HG03060 (cell line): ENCODE measurements around the gene DPP3.
"Not testable (repeated sequence)": the region's sequence is repeated elsewhere in the genome, so short reads cannot be mapped to it uniquely, and the experiment has no call there.

ENCODE experiments used
- ATAC-seq: cut with Tn5 transposase; IDR thresholded peaks from one replicate; pipeline ENCODE4 v1.9.1; 2021; ENCODE audit warnings: low read depth, moderate number of reproducible peaks; ENCODE audit not compliant: unreplicated experiment

The DPP3 gene

GRCh38 chr11:66529069-66529468 lies 48.8 kb downstream of the DPP3 start:
- ATAC-seq, result no peak

- ATAC-seq, result no peak
Measured at GRCh38 chr11:66529655-66530054, 49.4 kb downstream of the DPP3 start.

GRCh38 chr11:66530927-66531709 lies 50.9 kb downstream of the DPP3 start:
- no peak for ATAC-seq

GRCh38 chr11:66531841-66532240 lies 51.6 kb downstream of the DPP3 start:
- no peak for ATAC-seq

GRCh38 chr11:66532784-66533183 lies 52.5 kb downstream of the DPP3 start:
- ATAC-seq, result no peak

GRCh38 chr11:66539170-66539869 lies 59.1 kb downstream of the DPP3 start:
- no peak for ATAC-seq

GRCh38 chr11:66539870-66540213 lies 59.6 kb downstream of the DPP3 start:
- no peak for ATAC-seq

- ATAC-seq, result not testable (repeated sequence)
Measured at GRCh38 chr11:66540598-66540997, 60.4 kb downstream of the DPP3 start.

- ATAC-seq, result no peak
Measured at GRCh38 chr11:66541892-66542291, 61.7 kb downstream of the DPP3 start.

GRCh38 chr11:66542362-66542761 lies 62.1 kb downstream of the DPP3 start:
- ATAC-seq, result no peak

GRCh38 chr11:66543263-66544107 lies 63.3 kb downstream of the DPP3 start:
- ATAC-seq, result no peak

GRCh38 chr11:66544952-66545351 lies 64.7 kb downstream of the DPP3 start:
- not testable (repeated sequence) for ATAC-seq

GRCh38 chr11:66545701-66546367 lies 65.6 kb downstream of the DPP3 start, which contains the start of gene ZDHHC24:
ZDHHC24 (minus strand) TSS chr11:66546048; CDS start chr11:66546003, 45 bp downstream.
- ATAC-seq, result peak; percentile 54

GRCh38 chr11:66546368-66546965 lies 66.2 kb downstream of the DPP3 start, which contains the start of gene ACTN3:
ACTN3 (plus strand) TSS chr11:66546903; CDS start chr11:66546938, 35 bp downstream.
- ATAC-seq, result no peak

- ATAC-seq, result no peak
Measured at GRCh38 chr11:66546966-66547661, 66.9 kb downstream of the DPP3 start.

- no peak for ATAC-seq
Measured at GRCh38 chr11:66547662-66548009, 67.4 kb downstream of the DPP3 start.

GRCh38 chr11:66548041-66548440 lies 67.8 kb downstream of the DPP3 start:
- ATAC-seq, result no peak

- no peak for ATAC-seq
Measured at GRCh38 chr11:66548774-66549630, 68.8 kb downstream of the DPP3 start.

- no peak for ATAC-seq
Measured at GRCh38 chr11:66549696-66550095, 69.5 kb downstream of the DPP3 start.
